ENCODE data around the gene TKFC.

DNA sequence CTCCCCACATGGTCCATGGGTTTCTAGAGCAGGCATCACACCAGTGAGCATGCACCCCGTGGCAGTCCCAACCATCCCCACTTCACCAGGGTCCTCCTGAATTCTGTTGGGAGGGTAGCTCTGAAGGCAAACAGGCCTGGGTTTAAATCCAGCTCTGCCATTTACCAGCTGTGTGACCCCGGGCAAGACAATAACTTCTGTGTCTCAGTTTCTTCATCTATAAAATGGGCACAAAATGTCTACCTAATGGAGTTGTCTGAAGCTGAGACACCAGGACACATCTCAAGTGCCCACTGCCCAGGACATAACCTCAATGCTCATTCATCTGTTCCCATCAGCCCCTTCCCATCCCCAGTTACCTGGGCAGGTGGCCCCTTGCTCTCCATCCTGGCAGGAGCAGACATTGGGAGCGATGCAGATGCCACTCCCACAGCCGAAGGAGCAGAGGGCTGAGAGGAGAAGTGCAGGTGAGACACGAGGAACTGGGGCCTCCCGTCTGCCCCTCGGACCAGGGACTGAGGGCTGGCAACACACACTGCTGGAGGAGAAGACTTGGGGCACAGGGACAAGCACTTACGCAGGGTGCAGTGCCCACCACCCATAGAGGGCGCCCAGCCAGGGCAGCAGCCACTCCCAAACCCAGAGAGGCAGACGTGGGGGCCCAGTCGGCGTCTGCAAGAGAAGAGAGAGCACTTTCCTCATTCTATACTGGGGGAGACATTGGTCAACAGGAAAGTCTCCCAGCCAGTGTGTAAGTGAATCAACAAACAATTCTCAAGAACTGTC is 41.9 kb upstream of the TKFC start:
- TF ChIP-seq POLR2AphosphoS5 (IDR thresholded peaks at IDR 0.05; ENCODE audit: low read depth, low read length) (no peak), SIN3A (IDR thresholded peaks at IDR 0.05; ENCODE audit: borderline replicate concordance, insufficient read depth, low read depth, low read length) (no peak)
- TF ChIP-seq, protein P1, sequence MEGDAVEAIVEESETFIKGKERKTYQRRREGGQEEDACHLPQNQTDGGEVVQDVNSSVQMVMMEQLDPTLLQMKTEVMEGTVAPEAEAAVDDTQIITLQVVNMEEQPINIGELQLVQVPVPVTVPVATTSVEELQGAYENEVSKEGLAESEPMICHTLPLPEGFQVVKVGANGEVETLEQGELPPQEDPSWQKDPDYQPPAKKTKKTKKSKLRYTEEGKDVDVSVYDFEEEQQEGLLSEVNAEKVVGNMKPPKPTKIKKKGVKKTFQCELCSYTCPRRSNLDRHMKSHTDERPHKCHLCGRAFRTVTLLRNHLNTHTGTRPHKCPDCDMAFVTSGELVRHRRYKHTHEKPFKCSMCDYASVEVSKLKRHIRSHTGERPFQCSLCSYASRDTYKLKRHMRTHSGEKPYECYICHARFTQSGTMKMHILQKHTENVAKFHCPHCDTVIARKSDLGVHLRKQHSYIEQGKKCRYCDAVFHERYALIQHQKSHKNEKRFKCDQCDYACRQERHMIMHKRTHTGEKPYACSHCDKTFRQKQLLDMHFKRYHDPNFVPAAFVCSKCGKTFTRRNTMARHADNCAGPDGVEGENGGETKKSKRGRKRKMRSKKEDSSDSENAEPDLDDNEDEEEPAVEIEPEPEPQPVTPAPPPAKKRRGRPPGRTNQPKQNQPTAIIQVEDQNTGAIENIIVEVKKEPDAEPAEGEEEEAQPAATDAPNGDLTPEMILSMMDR (IDR thresholded peaks at IDR 0.05): no peak; the same call in 1 of the 2 replicates
